Erythroblast (primary cell): ENCODE results near the gene CNOT11.
"Not testable (repeated sequence)": the region's sequence is repeated elsewhere in the genome, so short reads cannot be mapped to it uniquely, and the experiment has no call there.

ENCODE experiments used
- GATA1 ChIP-seq: IDR thresholded peaks from 2 replicates; pipeline ENCODE4 v1.6.1; 2011; ENCODE audit warnings: low read depth, mild to moderate bottlenecking, control low read depth, low read length, moderate library complexity
- POLR2A ChIP-seq: IDR thresholded peaks from 2 replicates; pipeline ENCODE4 v1.6.1; 2011; ENCODE audit warnings: mild to moderate bottlenecking, low read length

DNA sequence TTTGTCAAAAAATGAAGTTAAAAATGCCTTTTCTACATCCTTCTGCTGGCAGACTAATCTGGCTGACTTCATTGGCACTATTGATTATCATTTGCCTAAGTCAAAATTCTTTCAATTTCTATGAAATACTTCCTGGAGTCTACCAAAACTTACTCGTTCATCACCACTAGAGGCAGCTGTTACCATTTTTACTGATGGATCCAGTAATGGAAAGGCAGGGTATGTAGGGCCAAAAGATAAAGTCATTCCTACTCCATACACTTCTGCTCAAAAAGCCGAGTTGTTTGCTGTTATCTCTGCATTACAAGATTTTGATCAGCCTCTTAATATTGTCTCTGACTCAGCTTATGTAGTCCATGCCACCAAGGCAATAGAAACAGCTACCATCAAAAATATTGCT lies 12.0 kb upstream of the CNOT11 start:
- TF ChIP-seq POLR2A, GATA1: not testable (repeated sequence)
